RWPE2 (cell line): ENCODE results near the gene SLC5A12.

Experiments
- ATAC-seq: fragments of 200-7000 bp; cut with Tn5 transposase; 3 replicates; pipeline ENCODE4 v1.9.1; 2021; ENCODE audit warnings: low read depth
- DNase-seq: peaks from one replicate; pipeline ENCODE4 v3.0.0-alpha.2; 2020; ENCODE audit warnings: low spot score
- H3K27ac ChIP-seq: fragments of 450-650 bp; 2 replicates; pipeline ENCODE4 v1.5.1; 2017; ENCODE audit warnings: mild to moderate bottlenecking; ENCODE audit not compliant: poor library complexity, severe bottlenecking
- H3K27me3 ChIP-seq: fragments of 250-450 bp; sonication (Bioruptor Pico); 2 replicates; pipeline ENCODE4 v1.5.1; 2021; ENCODE audit warnings: mild to moderate bottlenecking, moderate library complexity; ENCODE audit not compliant: insufficient read depth, poor library complexity, severe bottlenecking
- H3K36me3 ChIP-seq: fragments of 250-450 bp; sonication (Bioruptor Pico); 2 replicates; pipeline ENCODE4 v1.5.1; 2020; ENCODE audit warnings: low read depth, mild to moderate bottlenecking, moderate library complexity
- H3K4me1 ChIP-seq: fragments of 250-450 bp; sonication (Bioruptor Pico); 2 replicates; pipeline ENCODE4 v1.5.1; 2021; ENCODE audit warnings: mild to moderate bottlenecking, moderate library complexity; ENCODE audit not compliant: insufficient read depth, poor library complexity, severe bottlenecking
- H3K4me3 ChIP-seq: fragments of 250-450 bp; sonication (Bioruptor Pico); 2 replicates; pipeline ENCODE4 v1.5.1; 2021; ENCODE audit warnings: mild to moderate bottlenecking, moderate library complexity; ENCODE audit not compliant: severe bottlenecking
- H3K9me3 ChIP-seq: fragments of 250-450 bp; sonication (Bioruptor Pico); 2 replicates; pipeline ENCODE4 v1.5.1; 2021; ENCODE audit warnings: mild to moderate bottlenecking, moderate library complexity; ENCODE audit not compliant: severe bottlenecking
- CTCF ChIP-seq: fragments of 450-650 bp; IDR thresholded peaks from one replicate; pipeline ENCODE4 v1.5.1; 2017; ENCODE audit warnings: mild to moderate bottlenecking, moderate library complexity; ENCODE audit not compliant: poor library complexity, severe bottlenecking

The SLC5A12 gene

GRCh38 chr11:26703411-26704191, 18.3 kb downstream of the SLC5A12 start:
- DNase-seq = no peak
- no peak for ATAC-seq
- TF ChIP-seq CTCF = no peak
- Histone ChIP-seq H3K27me3 (no peaks in the 10 kb centered on the region), H3K27ac (no peak overlapping the region), H3K9me3 (no peaks in the 10 kb centered on the region), H3K36me3 (no peaks in the 10 kb centered on the region), H3K4me3 (no peak overlapping the region), H3K4me1 (no peaks in the 10 kb centered on the region)

GRCh38 chr11:26702406-26702805, 19.5 kb downstream of the SLC5A12 start:
- H3K27me3 ChIP-seq = no peaks in the 10 kb centered on the region
- ATAC-seq (no peak), DNase-seq (no peak)
- H3K4me3 ChIP-seq = no peak overlapping the region
- H3K4me1 ChIP-seq = no peaks in the 10 kb centered on the region
- H3K27ac ChIP-seq = no peak overlapping the region
- no peaks in the 10 kb centered on the region for H3K36me3 ChIP-seq
- TF ChIP-seq CTCF = no peak
- no peaks in the 10 kb centered on the region for H3K9me3 ChIP-seq

GRCh38 chr11:26700574-26701235, 21.2 kb downstream of the SLC5A12 start:
- Histone ChIP-seq H3K4me3 (no peak overlapping the region), H3K27me3 (no peaks in the 10 kb centered on the region), H3K36me3 (no peaks in the 10 kb centered on the region), H3K4me1 (no peaks in the 10 kb centered on the region), H3K27ac (no peak overlapping the region), H3K9me3 (no peaks in the 10 kb centered on the region)
- TF ChIP-seq CTCF = no peak
- DNase-seq (no peak), ATAC-seq (no peak)

GRCh38 chr11:26698224-26698623, 23.6 kb downstream of the SLC5A12 start:
- no peaks in the 10 kb centered on the region for H3K4me1 ChIP-seq
- no peaks in the 10 kb centered on the region for H3K9me3 ChIP-seq
- no peak overlapping the region for H3K27ac ChIP-seq
- no peaks in the 10 kb centered on the region for H3K36me3 ChIP-seq
- no peak for DNase-seq
- ATAC-seq = no peak
- H3K27me3 ChIP-seq = no peaks in the 10 kb centered on the region
- no peak overlapping the region for H3K4me3 ChIP-seq
- TF ChIP-seq CTCF = no peak

- no peak overlapping the region for H3K27ac ChIP-seq
- H3K4me3 ChIP-seq = no peak overlapping the region
- ATAC-seq (peak; percentile 88), DNase-seq (no peak)
- H3K9me3 ChIP-seq = no peaks in the 10 kb centered on the region
- TF ChIP-seq CTCF = no peak
- H3K4me1 ChIP-seq = no peaks in the 10 kb centered on the region
- no peaks in the 10 kb centered on the region for H3K36me3 ChIP-seq
- no peaks in the 10 kb centered on the region for H3K27me3 ChIP-seq
Measured at GRCh38 chr11:26696330-26696729, 25.5 kb downstream of the SLC5A12 start.
